Tibial nerve (tissue), 4 donors: ENCODE data around the gene CAV1.

Source experiments
- CTCF ChIP-seq, 5 experiments: fragments of 200-600 bp in 3 of 5; fragments of 450-650 bp in 2 of 5; sonication (generic) in 3 of 5; IDR thresholded peaks; one replicate each; pipeline ENCODE4 v1.5.1; 2016 to 2019; ENCODE audit warnings: antibody characterized with exemption in 5 of 5, mild to moderate bottlenecking in 3 of 5, moderate library complexity in 2 of 5
- EP300 ChIP-seq, 2 donors: sonication (generic); formaldehyde crosslinking; IDR thresholded peaks; one replicate each; pipeline ENCODE4 v1.6.1; 2017; ENCODE audit warnings: antibody characterized with exemption in 2 of 2, mild to moderate bottlenecking in 1 of 2
- POLR2A ChIP-seq, 2 donors: fragments of 450-650 bp; IDR thresholded peaks; one replicate each; pipeline ENCODE4 v1.6.1; 2017; ENCODE audit warnings: antibody characterized with exemption in 2 of 2, mild to moderate bottlenecking in 2 of 2, moderate library complexity in 2 of 2

- no peak for TF ChIP-seq CTCF (IDR thresholded peaks at IDR 0.05)
- no peak for TF ChIP-seq POLR2A (IDR thresholded peaks at IDR 0.05)
- TF ChIP-seq EP300 (IDR thresholded peaks at IDR 0.05), result no peak
Measured at GRCh38 chr7:116572036-116572435, 47.2 kb downstream of the CAV1 start.
